Measurements from ENCODE around the gene RCOR1.
"Not testable (repeated sequence)": the region's sequence is repeated elsewhere in the genome, so short reads cannot be mapped to it uniquely, and the experiment has no call there.

Gene RCOR1

DNA sequence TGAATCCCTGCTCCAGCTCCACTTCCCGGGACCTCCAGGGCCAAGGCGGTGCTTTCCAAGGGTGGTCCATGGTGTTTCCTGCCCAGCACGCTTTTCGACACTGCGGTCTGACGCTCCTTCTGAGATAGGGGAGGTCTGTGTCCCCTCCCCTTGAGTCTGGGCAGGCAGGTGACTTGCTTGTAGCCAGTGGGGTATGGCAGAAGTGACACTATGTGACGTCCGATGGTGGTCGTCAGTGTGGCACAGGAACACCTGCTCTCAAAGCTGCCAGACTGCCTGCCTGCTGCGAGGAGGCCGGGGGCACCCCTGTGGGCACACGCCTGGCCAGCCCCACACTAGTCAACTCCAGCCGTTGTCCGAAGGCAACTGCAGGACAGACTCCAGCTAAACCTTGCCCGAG, 168.8 kb downstream of the RCOR1 start:
- H3K36me3 ChIP-seq, result no peaks in the 10 kb centered on the region
- H3K4me3 ChIP-seq (ENCODE audit: low read depth in 1 of 2, low read length in 1 of 2), result no peak overlapping the region
- H3K9me3 ChIP-seq, result no peaks in the 10 kb centered on the region
- no peak overlapping the region for H3K27ac ChIP-seq
- H3K4me1 ChIP-seq (ENCODE audit: control insufficient read depth in 1 of 2, insufficient read depth in 1 of 2, low read depth in 1 of 2, low read length in 1 of 2), result peaks cover 16 to 17% of the 10 kb centered on the region in 2 experiments
- no peaks in the 10 kb centered on the region for H3K27me3 ChIP-seq
- TF ChIP-seq CTCF (IDR thresholded peaks at IDR 0.05), result no peak

GRCh38 chr14:102764220-102764671, 171.8 kb downstream of the RCOR1 start:
- peaks cover 26 to 33% of the 10 kb centered on the region in 2 experiments for H3K4me1 ChIP-seq (ENCODE audit: control insufficient read depth in 1 of 2, insufficient read depth in 1 of 2, low read depth in 1 of 2, low read length in 1 of 2)
- TF ChIP-seq CTCF (IDR thresholded peaks at IDR 0.05), result no peak
- H3K9me3 ChIP-seq, result no peaks in the 10 kb centered on the region
- no peaks in the 10 kb centered on the region for H3K27me3 ChIP-seq
- no peaks in the 10 kb centered on the region for H3K36me3 ChIP-seq
- H3K27ac ChIP-seq, result no peak overlapping the region
- no peak overlapping the region for H3K4me3 ChIP-seq (ENCODE audit: low read depth in 1 of 2, low read length in 1 of 2)

GRCh38 chr14:102765770-102766169, 173.3 kb downstream of the RCOR1 start:
- H3K4me1 ChIP-seq (ENCODE audit: control insufficient read depth in 1 of 2, insufficient read depth in 1 of 2, low read depth in 1 of 2, low read length in 1 of 2), result peaks cover 15 to 19% of the 10 kb centered on the region in 2 experiments
- H3K9me3 ChIP-seq; H3K4me3 ChIP-seq (ENCODE audit: low read depth in 1 of 2, low read length in 1 of 2); H3K27me3 ChIP-seq; H3K27ac ChIP-seq; H3K36me3 ChIP-seq: not testable (repeated sequence)

- Histone ChIP-seq H3K36me3 (no peaks in the 10 kb centered on the region), H3K4me1 (ENCODE audit: control insufficient read depth in 1 of 2, insufficient read depth in 1 of 2, low read depth in 1 of 2, low read length in 1 of 2) (peaks cover 10 to 16% of the 10 kb centered on the region in 2 experiments), H3K27ac (peak overlapping the region; percentile 80), H3K9me3 (no peaks in the 10 kb centered on the region), H3K27me3 (no peaks in the 10 kb centered on the region), H3K4me3 (ENCODE audit: low read depth in 1 of 2, low read length in 1 of 2) (no peak overlapping the region)
- no peak for TF ChIP-seq CTCF (IDR thresholded peaks at IDR 0.05)
Measured at GRCh38 chr14:102768223-102769048, 176.0 kb downstream of the RCOR1 start.

- Histone ChIP-seq H3K36me3 (no peaks in the 10 kb centered on the region), H3K27ac (peak overlapping the region; percentile 80), H3K27me3 (no peaks in the 10 kb centered on the region), H3K9me3 (no peaks in the 10 kb centered on the region), H3K4me3 (ENCODE audit: low read depth in 1 of 2, low read length in 1 of 2) (no peak overlapping the region), H3K4me1 (ENCODE audit: control insufficient read depth in 1 of 2, insufficient read depth in 1 of 2, low read depth in 1 of 2, low read length in 1 of 2) (peaks cover 10 to 16% of the 10 kb centered on the region in 2 experiments)
- no peak for TF ChIP-seq CTCF (IDR thresholded peaks at IDR 0.05)
Measured at GRCh38 chr14:102769049-102769327, 176.5 kb downstream of the RCOR1 start.

Measured in neutrophil (primary cell).